IMR-90 (cell line): ENCODE data around the gene CREB5. TPM values are rescaled to one million over a fixed set of nuclear protein-coding genes. Genes with fewer than 3 reads are reported as not detected.

Source experiments
- ATAC-seq: fragments of 200-7000 bp; cut with Tn5 transposase; 2 replicates; pipeline ENCODE4 v1.9.1; 2020; ENCODE audit warnings: low read depth, mild to moderate bottlenecking, moderate library complexity
- BruUV-seq: library from RNA; stranded (reverse); fragments of 400-500 nt; replicated peaks from 2 replicates; lab custom pipeline; 2021; lab: Mats Ljungman, UMichigan
- CTCF ChIA-PET: fragments of 300-600 bp; formaldehyde crosslinking; extraction: SDS; loops from one replicate; lab custom pipeline; 2021; ENCODE audit warnings: antibody characterized with exemption; lab: Yijun Ruan, JAX
- POLR2A ChIA-PET: fragments of 300-600 bp; sonication (Branson Sonifier 250); formaldehyde crosslinking; loops from one replicate; lab custom pipeline; 2022; ENCODE audit warnings: antibody characterized with exemption; ENCODE audit not compliant: unreplicated experiment; lab: Charles Lee
- DNase-seq: peaks from one replicate; pipeline ENCODE4 v3.0.0; 2013
- H2AFZ ChIP-seq: replicated peaks from 2 replicates; pipeline ENCODE3; 2013; ENCODE audit warnings: low read length, mild to moderate bottlenecking; ENCODE audit not compliant: poor library complexity
- H2AK5ac ChIP-seq: 2 replicates; pipeline ENCODE4 v1.6.1; 2013; ENCODE audit warnings: low read depth, low read length, inconsistent platforms
- H2AK9ac ChIP-seq: replicated peaks from 2 replicates; pipeline ENCODE3; 2013; ENCODE audit warnings: mild to moderate bottlenecking, low read depth, low read length, moderate library complexity; ENCODE audit not compliant: poor library complexity
- H2BK120ac ChIP-seq: 2 replicates; pipeline ENCODE4 v1.6.1; 2013; ENCODE audit warnings: low read depth, low read length, inconsistent platforms
- H2BK15ac ChIP-seq: 3 replicates; pipeline ENCODE4 v1.6.1; 2013; ENCODE audit warnings: low read depth, low read length, inconsistent platforms
- H2BK20ac ChIP-seq: 2 replicates; pipeline ENCODE4 v1.6.1; 2013; ENCODE audit warnings: low read depth, mild to moderate bottlenecking, inconsistent platforms, low read length, moderate library complexity
- H2BK5ac ChIP-seq: 2 replicates; pipeline ENCODE4 v1.6.1; 2013; ENCODE audit warnings: mild to moderate bottlenecking, low read depth, low read length, inconsistent platforms; ENCODE audit not compliant: poor library complexity, severe bottlenecking
- H3K14ac ChIP-seq: replicated peaks from 2 replicates; pipeline ENCODE4 v1.6.1; 2013; ENCODE audit warnings: low read depth, low read length, inconsistent platforms
- H3K18ac ChIP-seq: 2 replicates; pipeline ENCODE4 v1.6.1; 2013; ENCODE audit warnings: low read depth, low read length, control low read depth
- H3K23ac ChIP-seq: 2 replicates; pipeline ENCODE4 v1.6.1; 2013; ENCODE audit warnings: low read depth, low read length, inconsistent platforms
- H3K27ac ChIP-seq: 2 replicates; pipeline ENCODE4 v1.5.1; 2013; ENCODE audit warnings: mild to moderate bottlenecking, control low read depth, low read length; ENCODE audit not compliant: insufficient read depth
- H3K27me3 ChIP-seq: 2 replicates; pipeline ENCODE4 v1.6.1; 2013; ENCODE audit warnings: low read length; ENCODE audit not compliant: control insufficient read depth, insufficient read depth
- H3K36me3 ChIP-seq: 2 replicates; pipeline ENCODE4 v1.6.1; 2013; ENCODE audit warnings: low read length, mixed read lengths; ENCODE audit not compliant: control insufficient read depth, insufficient read depth
- H3K4ac ChIP-seq: 2 replicates; pipeline ENCODE4 v1.6.1; 2013; ENCODE audit warnings: low read depth, low read length, inconsistent platforms
- H3K4me1 ChIP-seq: 2 replicates; pipeline ENCODE4 v1.6.1; 2013; ENCODE audit warnings: low read length, mixed read lengths; ENCODE audit not compliant: control insufficient read depth, insufficient read depth
- H3K4me2 ChIP-seq: 2 replicates; pipeline ENCODE4 v1.6.1; 2013; ENCODE audit warnings: low read depth, mild to moderate bottlenecking, control low read depth, low read length, moderate library complexity
- H3K4me3 ChIP-seq: 2 replicates; pipeline ENCODE4 v1.5.1; 2013; ENCODE audit warnings: low read depth, mild to moderate bottlenecking, control low read depth, low read length, moderate library complexity; ENCODE audit not compliant: insufficient read depth
- H3K56ac ChIP-seq: 2 replicates; pipeline ENCODE4 v1.6.1; 2013; ENCODE audit warnings: low read length, inconsistent platforms; ENCODE audit not compliant: insufficient read depth; ENCODE audit errors: extremely low read depth
- H3K79me1 ChIP-seq, 2 experiments: 2 replicates each; pipeline ENCODE4 v1.6.1; 2013; ENCODE audit warnings: low read length in 2 of 2, inconsistent platforms in 1 of 2, low read depth in 1 of 2
- H3K9ac ChIP-seq: 2 replicates; pipeline ENCODE4 v1.6.1; 2013; ENCODE audit warnings: low read depth, low read length, control low read depth
- H3K9me1 ChIP-seq: 2 replicates; pipeline ENCODE4 v1.6.1; 2013; ENCODE audit warnings: low read length, inconsistent platforms; ENCODE audit not compliant: insufficient read depth
- H3K9me3 ChIP-seq: 2 replicates; pipeline ENCODE4 v1.6.1; 2013; ENCODE audit warnings: low read length; ENCODE audit not compliant: control insufficient read depth, insufficient read depth
- H4K20me1 ChIP-seq: 2 replicates; pipeline ENCODE4 v1.6.1; 2013; ENCODE audit warnings: low read length, inconsistent platforms; ENCODE audit not compliant: insufficient read depth
- H4K5ac ChIP-seq: 2 replicates; pipeline ENCODE4 v1.6.1; 2013; ENCODE audit warnings: mild to moderate bottlenecking, low read depth, low read length, control low read depth
- H4K8ac ChIP-seq, 2 experiments: 2 replicates each; pipeline ENCODE4 v1.6.1; 2013; ENCODE audit warnings: low read depth in 2 of 2, low read length in 2 of 2, control low read depth in 1 of 2, inconsistent platforms in 1 of 2
- H4K91ac ChIP-seq: 2 replicates; pipeline ENCODE4 v1.6.1; 2013; ENCODE audit warnings: low read depth, low read length, inconsistent platforms; ENCODE audit not compliant: insufficient read depth
- FOS ChIP-seq: fragments of 150-350 bp; IDR thresholded peaks from 2 replicates; pipeline ENCODE4 v1.6.1; 2016; ENCODE audit warnings: low read depth, low read length
- RFX5 ChIP-seq: IDR thresholded peaks from 2 replicates; pipeline ENCODE4 v1.8.0; 2012; ENCODE audit warnings: low read depth, mild to moderate bottlenecking, low read length, moderate library complexity
- WGBS, 2 experiments: methylation state at CpG; one replicate each; pipeline versions ENCODE4 v1.1.5 to v1.1.7; 2013; ENCODE audit warnings: missing lambda C conversion rate in 2 of 2; ENCODE audit not compliant: insufficient read length in 1 of 2; ENCODE audit errors: extremely low coverage in 2 of 2; 5-methylcytosine and 5-hydroxymethylcytosine counted together
- dilution Hi-C: fragments of 300-500 bp; cut with HindIII; formaldehyde crosslinking; loops from one replicate; pipeline ENCODE4 v1.14.3; 2018; ENCODE audit warnings: low sequenced_read_pairs; ENCODE audit not compliant: unreplicated experiment
- in situ Hi-C: fragments of 300-500 bp; cut with MboI; formaldehyde crosslinking; loops from 3 replicates; pipeline ENCODE4 v1.14.3; 2019; ENCODE audit warnings: low sequenced_read_pairs, inconsistent platforms, mixed read lengths
- intact Hi-C: fragments of 100-400 bp; cut with micrococcal nuclease; formaldehyde crosslinking; loops from 2 replicates; pipeline ENCODE4 v1.10.0; 2022
- polyA plus RNA-seq, 3 experiments: library from polyadenylated mRNA; depleted of rRNA; stranded (reverse); fragments of >200 nt; gene quantifications; 2 replicates each; pipeline ENCODE4 v1.2.3, GENCODE V29; 2012; ENCODE audit warnings: low replicate concordance in 1 of 3
- total RNA-seq: library from RNA; depleted of rRNA; stranded (reverse); fragments of >200 nt; gene quantifications from 2 replicates; pipeline ENCODE4 v1.2.3, GENCODE V29; 2012

The CREB5 gene
- total and polyA plus RNA-seq, 2 of the 4 experiments (the other 2 are of a cell fraction): 7.3 to 13.1 TPM

DNA sequence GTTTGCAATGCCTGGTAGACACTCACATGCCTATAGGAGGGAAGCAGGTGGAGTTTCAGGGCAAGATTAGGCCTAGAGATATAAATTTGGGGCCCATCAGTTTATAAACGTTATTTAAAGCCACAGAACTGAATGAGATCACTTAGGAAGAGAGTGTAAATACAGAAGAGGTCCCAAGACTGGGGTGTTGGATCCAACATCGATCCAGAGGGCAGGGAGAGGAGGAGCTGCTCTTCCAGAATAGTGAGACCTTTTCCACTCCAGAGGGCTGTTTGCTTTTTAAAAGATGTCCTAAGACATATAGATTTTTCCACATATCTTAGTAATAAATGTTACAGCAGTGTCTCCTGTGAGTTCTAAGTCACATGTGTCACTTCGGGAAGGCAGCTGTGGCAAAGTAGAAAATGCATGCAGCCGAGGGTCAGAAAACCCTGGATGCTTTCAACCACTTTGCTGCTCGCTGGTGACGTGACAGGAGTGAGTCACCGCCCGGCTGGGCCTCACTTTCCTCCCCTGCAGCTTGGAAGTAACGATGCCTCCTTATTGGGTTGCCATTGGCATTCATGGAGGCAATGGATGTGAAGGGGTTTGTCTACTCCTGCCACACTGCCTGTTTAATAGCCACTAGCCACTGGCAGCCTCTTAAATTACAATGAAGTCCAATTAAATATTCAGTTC, 450.4 kb downstream of the CREB5 start:
- in situ Hi-C loops (no loop called here), dilution Hi-C loops (no loop called here), intact Hi-C loops (no loop called here)
- Histone ChIP-seq H3K4me3 (no peak overlapping the region), H4K5ac (no peak overlapping the region), H3K9me3 (no peaks in the 10 kb centered on the region), H3K4ac (no peak overlapping the region), H2AK5ac (no peak overlapping the region), H2BK15ac (no peak overlapping the region), H3K9ac (no peak overlapping the region), H3K79me1 (no peaks in the 10 kb centered on the region), H4K20me1 (no peaks in the 10 kb centered on the region), H3K23ac (no peak overlapping the region), H3K56ac (no peak overlapping the region), H2AK9ac (no peak overlapping the region), H4K91ac (no peak overlapping the region), H3K27ac (no peak overlapping the region), H2BK20ac (no peak overlapping the region), H3K36me3 (no peaks in the 10 kb centered on the region), H3K4me1 (peaks cover 2% of the 10 kb centered on the region; the same call in 1 of the 2 replicates), H2BK120ac (no peak overlapping the region), H3K14ac (no peak overlapping the region), H3K9me1 (no peaks in the 10 kb centered on the region), H3K18ac (no peak overlapping the region), H3K27me3 (peaks cover 2% of the 10 kb centered on the region; the same call in 1 of the 2 replicates), H4K8ac (no peak overlapping the region), H2BK5ac (no peak overlapping the region), H2AFZ (no peak overlapping the region), H3K4me2 (no peak overlapping the region)
- no peak for ATAC-seq
- DNase-seq: peak; percentile 43
- peak; percentile 33; the same call in 1 of the 2 replicates for TF ChIP-seq FOS
- no peak for TF ChIP-seq RFX5
- ChIA-PET CTCF (interaction anchor here (0.6 kb wide), 1 partner anchor 8 kb away, joined by 3 read pairs; no protein-coding TSS in a partner anchor), POLR2A (no interaction called here)
- WGBS, 2 experiments: 33% methylated on average over 1 of the region's 9 CpGs; no CpG with 5 or more reads in 1 of the 2 experiments
- no TSS peak for BruUV-seq
